GM12878 (cell line): ENCODE measurements around the gene C4orf51.

ENCODE experiments used
- CEBPB ChIP-seq, 2 experiments: fragments of 150-350 bp in 1 of 2; IDR thresholded peaks; 2 replicates each; pipeline ENCODE4 v1.6.1; 2012 to 2014; ENCODE audit warnings: low read depth in 2 of 2, low read length in 2 of 2, borderline replicate concordance in 1 of 2, inconsistent platforms in 1 of 2
- CREM ChIP-seq: IDR thresholded peaks from 2 replicates; pipeline ENCODE4 v1.6.1; 2014; ENCODE audit warnings: antibody characterized with exemption, low read depth
- EP300 ChIP-seq, 2 experiments: fragments of 150-350 bp in 1 of 2; IDR thresholded peaks; 2 replicates each; pipeline ENCODE4 v1.6.1; 2011 to 2012; ENCODE audit warnings: low read depth in 2 of 2, low read length in 2 of 2, borderline replicate concordance in 1 of 2, improper control_type of control experiment in 1 of 2, inconsistent platforms in 1 of 2; ENCODE audit not compliant: control insufficient read depth in 1 of 2
- KLF5 ChIP-seq: fragments of 450-650 bp; IDR thresholded peaks from 2 replicates; pipeline ENCODE4 v1.6.1; 2014; ENCODE audit warnings: mild to moderate bottlenecking; ENCODE audit not compliant: partially characterized antibody
- RBBP5 ChIP-seq: fragments of 200-600 bp; sonication (generic); conservative IDR thresholded peaks from 2 replicates; pipeline ENCODE4 v1.6.1; 2016
- TF ChIP-seq, protein P1 (sequence below): fragments of 450-650 bp; IDR thresholded peaks from 2 replicates; pipeline ENCODE4 v1.6.1; 2018; ENCODE audit warnings: borderline replicate concordance, mild to moderate bottlenecking; ENCODE audit not compliant: partially characterized antibody
- TF ChIP-seq, protein P2 (sequence below): fragments of 450-650 bp; IDR thresholded peaks from 2 replicates; pipeline ENCODE4 v1.6.1; 2016; ENCODE audit warnings: mild to moderate bottlenecking, moderate library complexity, borderline replicate concordance
- TF ChIP-seq, protein P3 (sequence below), 3 experiments: IDR thresholded peaks in 2 of 3; conservative IDR thresholded peaks in 1 of 3; 2 replicates each; pipeline ENCODE4 v1.5.1; 2011; ENCODE audit warnings: low read depth in 3 of 3, low read length in 3 of 3, mild to moderate bottlenecking in 3 of 3, control low read depth in 2 of 3, moderate library complexity in 2 of 3, inconsistent platforms in 1 of 3, mixed read lengths in 1 of 3; ENCODE audit not compliant: control insufficient read depth in 2 of 3, insufficient read depth in 1 of 3; ENCODE audit errors: extremely low read depth in 1 of 3

DNA sequence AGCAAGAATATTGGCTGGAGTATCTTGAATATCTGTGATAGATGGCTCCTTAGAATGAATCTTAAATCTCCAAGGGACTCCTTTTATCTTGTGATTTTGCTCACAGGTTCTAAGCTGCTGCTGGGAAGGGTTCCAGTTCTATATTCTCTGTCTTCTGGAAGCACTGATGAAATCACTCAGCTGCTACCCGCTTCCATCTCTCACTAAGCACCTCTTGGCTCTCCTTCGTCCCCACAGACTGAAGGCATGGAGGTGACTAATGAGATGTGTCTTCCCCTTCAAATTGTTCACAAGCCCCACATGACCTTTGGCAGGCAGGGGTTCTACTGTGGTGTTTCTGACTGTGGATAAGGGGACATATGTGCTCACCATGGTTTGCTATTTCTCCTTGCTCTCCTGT, 75.9 kb downstream of the C4orf51 start:
- TF ChIP-seq CREM (no peak), KLF5 (no peak), CEBPB (IDR thresholded peaks at IDR 0.05; ENCODE audit: borderline replicate concordance in 1 of 2, low read depth in 2 of 2, low read length in 2 of 2) (no peak), RBBP5 (no peak), EP300 (IDR thresholded peaks at IDR 0.05; ENCODE audit: borderline replicate concordance in 1 of 2, control insufficient read depth in 1 of 2, low read depth in 2 of 2, low read length in 2 of 2) (no peak)
- TF ChIP-seq, protein P1, sequence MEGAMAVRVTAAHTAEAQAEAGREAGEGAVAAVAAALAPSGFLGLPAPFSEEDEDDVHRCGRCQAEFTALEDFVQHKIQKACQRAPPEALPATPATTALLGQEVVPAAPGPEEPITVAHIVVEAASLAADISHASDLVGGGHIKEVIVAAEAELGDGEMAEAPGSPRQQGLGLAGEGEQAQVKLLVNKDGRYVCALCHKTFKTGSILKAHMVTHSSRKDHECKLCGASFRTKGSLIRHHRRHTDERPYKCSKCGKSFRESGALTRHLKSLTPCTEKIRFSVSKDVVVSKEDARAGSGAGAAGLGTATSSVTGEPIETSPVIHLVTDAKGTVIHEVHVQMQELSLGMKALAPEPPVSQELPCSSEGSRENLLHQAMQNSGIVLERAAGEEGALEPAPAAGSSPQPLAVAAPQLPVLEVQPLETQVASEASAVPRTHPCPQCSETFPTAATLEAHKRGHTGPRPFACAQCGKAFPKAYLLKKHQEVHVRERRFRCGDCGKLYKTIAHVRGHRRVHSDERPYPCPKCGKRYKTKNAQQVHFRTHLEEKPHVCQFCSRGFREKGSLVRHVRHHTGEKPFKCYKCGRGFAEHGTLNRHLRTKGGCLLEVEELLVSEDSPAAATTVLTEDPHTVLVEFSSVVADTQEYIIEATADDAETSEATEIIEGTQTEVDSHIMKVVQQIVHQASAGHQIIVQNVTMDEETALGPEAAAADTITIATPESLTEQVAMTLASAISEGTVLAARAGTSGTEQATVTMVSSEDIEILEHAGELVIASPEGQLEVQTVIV: no peak
- TF ChIP-seq, protein P2, sequence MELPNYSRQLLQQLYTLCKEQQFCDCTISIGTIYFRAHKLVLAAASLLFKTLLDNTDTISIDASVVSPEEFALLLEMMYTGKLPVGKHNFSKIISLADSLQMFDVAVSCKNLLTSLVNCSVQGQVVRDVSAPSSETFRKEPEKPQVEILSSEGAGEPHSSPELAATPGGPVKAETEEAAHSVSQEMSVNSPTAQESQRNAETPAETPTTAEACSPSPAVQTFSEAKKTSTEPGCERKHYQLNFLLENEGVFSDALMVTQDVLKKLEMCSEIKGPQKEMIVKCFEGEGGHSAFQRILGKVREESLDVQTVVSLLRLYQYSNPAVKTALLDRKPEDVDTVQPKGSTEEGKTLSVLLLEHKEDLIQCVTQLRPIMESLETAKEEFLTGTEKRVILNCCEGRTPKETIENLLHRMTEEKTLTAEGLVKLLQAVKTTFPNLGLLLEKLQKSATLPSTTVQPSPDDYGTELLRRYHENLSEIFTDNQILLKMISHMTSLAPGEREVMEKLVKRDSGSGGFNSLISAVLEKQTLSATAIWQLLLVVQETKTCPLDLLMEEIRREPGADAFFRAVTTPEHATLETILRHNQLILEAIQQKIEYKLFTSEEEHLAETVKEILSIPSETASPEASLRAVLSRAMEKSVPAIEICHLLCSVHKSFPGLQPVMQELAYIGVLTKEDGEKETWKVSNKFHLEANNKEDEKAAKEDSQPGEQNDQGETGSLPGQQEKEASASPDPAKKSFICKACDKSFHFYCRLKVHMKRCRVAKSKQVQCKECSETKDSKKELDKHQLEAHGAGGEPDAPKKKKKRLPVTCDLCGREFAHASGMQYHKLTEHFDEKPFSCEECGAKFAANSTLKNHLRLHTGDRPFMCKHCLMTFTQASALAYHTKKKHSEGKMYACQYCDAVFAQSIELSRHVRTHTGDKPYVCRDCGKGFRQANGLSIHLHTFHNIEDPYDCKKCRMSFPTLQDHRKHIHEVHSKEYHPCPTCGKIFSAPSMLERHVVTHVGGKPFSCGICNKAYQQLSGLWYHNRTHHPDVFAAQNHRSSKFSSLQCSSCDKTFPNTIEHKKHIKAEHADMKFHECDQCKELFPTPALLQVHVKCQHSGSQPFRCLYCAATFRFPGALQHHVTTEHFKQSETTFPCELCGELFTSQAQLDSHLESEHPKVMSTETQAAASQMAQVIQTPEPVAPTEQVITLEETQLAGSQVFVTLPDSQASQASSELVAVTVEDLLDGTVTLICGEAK: no peak
- TF ChIP-seq, protein P3, sequence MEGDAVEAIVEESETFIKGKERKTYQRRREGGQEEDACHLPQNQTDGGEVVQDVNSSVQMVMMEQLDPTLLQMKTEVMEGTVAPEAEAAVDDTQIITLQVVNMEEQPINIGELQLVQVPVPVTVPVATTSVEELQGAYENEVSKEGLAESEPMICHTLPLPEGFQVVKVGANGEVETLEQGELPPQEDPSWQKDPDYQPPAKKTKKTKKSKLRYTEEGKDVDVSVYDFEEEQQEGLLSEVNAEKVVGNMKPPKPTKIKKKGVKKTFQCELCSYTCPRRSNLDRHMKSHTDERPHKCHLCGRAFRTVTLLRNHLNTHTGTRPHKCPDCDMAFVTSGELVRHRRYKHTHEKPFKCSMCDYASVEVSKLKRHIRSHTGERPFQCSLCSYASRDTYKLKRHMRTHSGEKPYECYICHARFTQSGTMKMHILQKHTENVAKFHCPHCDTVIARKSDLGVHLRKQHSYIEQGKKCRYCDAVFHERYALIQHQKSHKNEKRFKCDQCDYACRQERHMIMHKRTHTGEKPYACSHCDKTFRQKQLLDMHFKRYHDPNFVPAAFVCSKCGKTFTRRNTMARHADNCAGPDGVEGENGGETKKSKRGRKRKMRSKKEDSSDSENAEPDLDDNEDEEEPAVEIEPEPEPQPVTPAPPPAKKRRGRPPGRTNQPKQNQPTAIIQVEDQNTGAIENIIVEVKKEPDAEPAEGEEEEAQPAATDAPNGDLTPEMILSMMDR (IDR thresholded peaks at IDR 0.05 in 2 of 3, conservative IDR thresholded peaks at IDR 0.05 in 1 of 3; ENCODE audit: control insufficient read depth in 2 of 3, extremely low read depth in 1 of 3, insufficient read depth in 1 of 3, low read depth in 3 of 3, low read length in 3 of 3): no peak
